Stimulated activated CD8-positive, alpha-beta memory T cell treated with anti-CD3 and anti-CD28 coated beads, Interleukin-4, amount 100 ng/mL, for 24 hours (primary cell): Measurements from ENCODE around the gene PHC2.

Experiments used
- DNase-seq: peaks from one replicate; pipeline ENCODE4 v3.0.0-alpha.2; 2020; ENCODE audit warnings: low read depth

The PHC2 gene

DNA sequence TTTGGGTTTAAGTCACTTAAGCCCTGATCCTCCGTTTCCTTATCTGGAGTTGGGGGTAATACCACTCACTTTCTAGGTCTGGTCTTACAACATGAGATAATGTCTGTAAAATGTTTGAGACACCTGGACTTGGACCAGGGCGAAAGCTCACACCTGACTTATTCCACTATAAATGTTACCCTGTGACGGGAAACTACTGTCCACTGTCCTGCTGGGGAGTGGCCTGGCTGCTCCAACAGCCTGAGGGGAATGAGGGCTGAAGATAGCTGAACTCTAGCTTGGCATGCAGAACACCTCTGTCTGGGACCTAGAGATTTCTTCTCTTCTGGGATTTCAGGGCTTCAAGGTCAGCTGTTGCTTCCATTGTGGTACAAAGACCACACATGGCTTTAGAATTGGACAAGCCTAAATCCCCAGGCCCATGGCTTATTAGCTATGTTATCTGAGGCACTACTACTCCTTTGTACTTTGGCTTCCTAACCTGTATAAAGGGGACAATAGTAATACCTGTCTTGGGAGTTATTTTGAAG, 100.5 kb downstream of the PHC2 start:
- DNase-seq = no peak

DNA sequence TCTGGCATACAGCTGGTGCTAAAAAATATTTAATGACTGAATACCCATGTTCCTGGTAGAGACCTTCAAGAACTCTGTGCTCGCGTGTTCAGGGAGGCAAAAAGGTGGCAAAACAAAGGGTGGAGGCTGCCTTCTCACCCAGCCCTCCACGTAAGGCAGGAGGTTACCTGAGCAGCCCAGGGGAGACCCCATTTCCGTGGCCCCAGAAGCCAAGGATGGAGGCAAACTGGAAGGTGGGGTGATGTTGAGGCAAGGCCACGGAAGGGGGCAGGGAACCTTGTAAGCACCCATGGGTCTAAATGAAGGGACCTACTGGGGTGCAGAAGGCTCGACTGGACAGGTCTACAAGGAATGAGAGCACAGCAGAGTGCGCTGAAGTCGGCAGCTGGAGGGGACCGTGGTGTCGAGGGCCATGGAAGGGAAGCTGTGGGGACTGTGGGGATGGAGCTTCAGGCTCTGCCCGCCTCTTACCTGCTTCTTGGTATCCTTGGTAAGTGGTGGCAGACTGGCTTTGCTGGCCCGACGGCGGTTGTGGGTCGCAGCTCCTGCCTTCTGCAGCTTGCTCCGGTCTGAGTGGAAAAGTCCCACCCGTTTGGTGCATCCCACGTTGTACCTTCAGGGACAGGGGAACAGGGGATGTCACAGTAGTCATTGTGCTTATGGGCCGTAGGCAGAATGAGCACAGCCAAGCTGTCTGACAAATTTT, 101.1 kb downstream of the PHC2 start:
- DNase-seq = no peak

DNA sequence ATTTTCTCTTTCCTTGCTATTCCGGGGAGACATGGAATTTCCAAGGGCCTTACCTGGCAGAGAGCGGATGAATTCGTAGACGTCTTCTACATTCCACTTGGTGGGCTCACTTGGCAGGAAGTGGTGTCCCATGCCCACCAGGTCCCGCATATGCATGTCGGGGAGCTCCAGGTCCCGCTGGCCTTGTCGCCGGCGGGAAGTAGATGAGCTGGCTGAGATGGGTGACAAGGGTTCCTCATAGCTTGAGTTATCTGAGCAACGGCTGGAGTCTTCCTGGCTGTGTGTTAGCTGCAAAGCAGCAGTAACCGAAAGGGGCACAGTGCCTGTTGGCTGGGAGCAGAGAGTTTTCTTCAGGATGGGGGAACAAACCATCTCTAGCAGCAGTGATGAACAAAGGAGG, 102.1 kb downstream of the PHC2 start:
- no peak for DNase-seq

DNA sequence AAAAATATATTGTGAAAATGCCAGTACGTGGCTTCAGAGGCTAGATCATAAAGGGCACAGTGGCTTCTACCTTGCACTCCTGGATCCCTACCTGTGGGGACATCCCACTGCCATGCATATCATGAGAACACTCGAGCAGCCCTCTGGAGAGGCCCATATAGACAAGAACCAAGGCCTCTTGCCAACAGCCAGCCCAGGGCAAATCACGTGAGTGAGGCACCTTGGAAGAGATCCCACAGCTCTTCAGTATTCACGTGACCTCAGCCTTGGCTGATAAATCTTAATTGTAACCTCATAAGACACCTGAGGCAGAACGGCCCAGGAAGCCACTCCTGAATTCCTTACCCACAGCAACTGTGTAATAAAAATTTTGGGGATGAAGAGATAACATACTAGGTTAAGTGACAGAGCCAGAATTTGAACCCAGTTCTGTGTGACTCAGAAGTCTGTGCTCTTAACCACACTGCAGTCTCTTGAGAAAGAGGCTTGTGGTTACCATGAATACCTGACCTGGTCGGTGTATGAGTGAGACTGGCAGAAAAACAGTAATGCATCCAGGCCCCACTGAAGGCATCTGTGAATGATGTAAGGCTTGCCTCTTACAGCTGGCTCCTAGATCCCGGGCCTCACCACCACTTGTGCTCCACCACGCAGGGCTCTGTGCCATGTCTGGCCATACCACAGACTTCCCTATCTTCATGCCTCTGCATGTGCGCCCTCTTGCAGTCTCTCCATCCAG, 103.1 kb downstream of the PHC2 start:
- no peak for DNase-seq

DNA sequence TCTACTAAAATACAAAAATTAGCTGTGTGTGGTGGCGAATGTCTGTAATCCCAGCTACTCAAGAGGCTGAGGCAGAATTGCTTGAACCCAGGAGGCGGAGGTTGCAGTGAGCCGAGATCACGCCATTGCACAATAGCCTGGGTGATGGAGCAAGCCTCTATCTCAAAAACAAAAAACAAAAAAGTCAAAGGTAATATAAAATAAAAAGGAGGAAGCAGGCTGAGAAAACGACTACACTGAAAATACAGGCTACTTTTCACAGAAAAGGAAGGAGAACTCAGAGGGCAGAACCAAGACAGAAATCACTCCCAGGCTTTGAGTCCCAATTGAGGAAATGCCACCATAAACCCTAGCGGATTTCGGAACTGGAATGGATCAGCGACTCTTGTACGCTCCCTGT, 104.1 kb downstream of the PHC2 start:
- DNase-seq = no peak

GRCh38 chr1:33324677-33325575, 106.0 kb downstream of the PHC2 start:
- no peak for DNase-seq

- DNase-seq = no peak
Observed at GRCh38 chr1:33323663-33324477, 107.0 kb downstream of the PHC2 start.

- DNase-seq = no peak
Observed at GRCh38 chr1:33322870-33323585, 107.9 kb downstream of the PHC2 start.

GRCh38 chr1:33322109-33322508, 108.8 kb downstream of the PHC2 start:
- DNase-seq = no peak

GRCh38 chr1:33321178-33321577, 109.7 kb downstream of the PHC2 start:
- no peak for DNase-seq

DNA sequence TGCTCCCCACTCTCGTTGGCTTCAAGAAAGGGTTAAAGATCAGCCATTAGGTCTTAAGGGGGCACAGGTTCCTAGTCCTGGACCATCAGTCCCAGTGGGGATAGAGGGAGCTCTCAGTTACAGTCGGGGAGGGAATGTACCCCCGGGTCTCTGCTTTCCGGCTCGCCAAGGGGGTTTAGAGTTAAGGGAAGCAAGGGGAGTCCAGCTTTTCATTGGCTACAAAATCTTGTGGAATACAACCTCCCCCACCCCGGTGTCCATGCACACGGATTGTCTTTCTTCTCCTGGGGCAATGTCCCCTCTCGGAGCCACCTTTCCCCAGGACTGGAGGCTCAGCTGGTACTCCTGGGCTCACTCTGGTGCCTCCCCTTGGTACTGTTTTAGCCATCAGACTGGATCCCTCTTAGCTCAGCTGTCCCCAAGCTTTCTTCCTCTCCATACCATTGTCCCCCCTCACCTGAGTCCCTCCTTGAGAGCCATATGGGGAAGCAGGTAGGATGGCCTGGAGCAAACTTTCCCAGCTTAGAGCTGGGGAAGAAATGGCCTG, 110.2 kb downstream of the PHC2 start, which contains the start of gene A3GALT2:
Gene A3GALT2 (minus strand): TSS at position 480 of the 547 bp plus-strand sequence. CDS start 0 bp downstream, at position 480.
- no peak for DNase-seq

DNA sequence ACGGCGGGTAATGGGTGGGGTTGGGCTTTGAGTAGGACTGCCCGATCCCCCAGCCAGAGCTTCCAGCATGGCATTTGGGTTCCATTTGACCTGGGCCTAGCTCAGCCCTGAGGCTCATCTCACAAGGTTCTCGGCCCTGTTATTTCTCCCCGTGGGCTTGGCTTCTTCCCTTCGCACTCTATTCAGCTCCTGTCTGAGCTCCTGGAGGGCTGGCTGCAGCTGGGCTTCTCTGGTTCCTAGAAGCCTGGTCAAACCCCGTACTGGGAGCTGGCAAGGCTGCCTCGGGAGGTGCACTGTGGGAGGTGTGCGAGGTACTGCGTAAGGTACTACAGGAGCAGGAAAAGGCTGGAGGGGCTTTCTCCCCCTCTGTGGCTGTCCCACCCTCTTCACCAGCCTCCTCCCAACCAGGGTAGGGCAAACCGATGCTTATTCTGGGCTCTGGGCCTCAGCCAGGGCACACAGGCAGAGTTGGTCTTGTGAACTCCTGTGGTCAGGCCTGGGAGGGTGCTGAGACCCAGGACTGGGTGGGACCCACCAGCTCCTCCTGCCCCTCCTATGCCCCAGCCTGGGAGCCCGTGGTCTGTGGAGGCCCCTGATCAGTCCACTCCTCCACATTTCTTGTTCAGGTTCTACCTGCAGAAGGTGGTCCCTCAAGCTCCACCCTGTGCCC, 110.8 kb downstream of the PHC2 start:
- no peak for DNase-seq

GRCh38 chr1:33319186-33319948, 111.5 kb downstream of the PHC2 start:
- DNase-seq = no peak

- no peak for DNase-seq
Observed at GRCh38 chr1:33317946-33318345, 112.9 kb downstream of the PHC2 start.

DNA sequence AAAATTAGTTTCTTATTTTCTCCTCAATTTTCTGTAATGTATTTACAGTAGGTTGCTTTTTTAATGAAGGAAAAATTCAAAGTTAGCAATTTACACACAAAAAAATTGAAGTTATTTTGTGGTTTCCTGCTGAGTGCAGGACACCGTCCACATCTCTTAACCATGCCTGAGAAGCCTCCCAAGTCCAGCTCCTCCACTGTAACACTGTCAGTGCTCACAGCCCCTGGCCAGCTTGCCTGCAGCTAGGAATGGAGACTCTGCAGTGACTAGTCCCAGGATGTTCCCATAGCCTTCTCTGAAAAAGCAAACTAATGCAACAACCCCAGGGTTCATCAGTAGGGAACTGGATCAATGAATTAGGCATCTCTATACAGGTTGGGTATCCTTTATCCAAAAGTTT, 113.5 kb downstream of the PHC2 start:
- DNase-seq = no peak

GRCh38 chr1:33316601-33317000, 114.3 kb downstream of the PHC2 start:
- no peak for DNase-seq

- DNase-seq = no peak
Observed at GRCh38 chr1:33314416-33314815, 116.5 kb downstream of the PHC2 start.

- no peak for DNase-seq
Observed at GRCh38 chr1:33312413-33312749, 118.5 kb downstream of the PHC2 start.

- DNase-seq = no peak
Observed at GRCh38 chr1:33311706-33312412, 119.0 kb downstream of the PHC2 start.
